ENCODE results near the gene FFAR3. TPM values are rescaled to one million over a fixed set of nuclear protein-coding genes. Genes with fewer than 3 reads are reported as not detected.

The FFAR3 gene
- not detected in 2 replicates for polyA plus RNA-seq (2011; rRNA removed)
- polyA plus RNA-seq (2012; cell fraction: cytosol; rRNA removed), result 0.03 TPM in 1 of 2 replicates, not detected in the other
- not detected in 2 replicates for polyA plus RNA-seq (2012; cell fraction: nucleus; rRNA removed)
- not detected in 3 replicates for polyA plus RNA-seq (2017; fragmentation: RNase III; extraction: RNeasy Plus Mini Kit Qiagen cat#74134 plus additional on column Dnase treatment)
- polyA minus RNA-seq (2011; rRNA and poly(A)+ RNA removed), result not detected in 2 replicates

- no peak for FAIRE-seq
- no peak within 1 kb of the TSS for H3K4me3 ChIP-seq
- TF ChIP-seq ZSCAN20 (CRISPR knock-in tag; IDR thresholded peaks at IDR 0.05) (no peak), HES2 (IDR thresholded peaks at IDR 0.05) (no peak), HDAC2 (IDR thresholded peaks at IDR 0.05) (no peak), KDM5A (IDR thresholded peaks at IDR 0.05) (no peak), RARB (CRISPR knock-in tag; IDR thresholded peaks at IDR 0.05) (no peak), ZC3H11A (IDR thresholded peaks at IDR 0.05) (no peak), NR3C1 (IDR thresholded peaks at IDR 0.05) (no peak), RAD21 (conservative IDR thresholded peaks at IDR 0.05 in 1 of 2, IDR thresholded peaks at IDR 0.05 in 1 of 2) (no peak), TP53 (CRISPR knock-in tag; IDR thresholded peaks at IDR 0.05) (no peak), E2F6 (IDR thresholded peaks at IDR 0.05; ENCODE audit: borderline replicate concordance, low read depth) (no peak), HMGXB4 (CRISPR knock-in tag; IDR thresholded peaks at IDR 0.05; ENCODE audit: borderline replicate concordance) (no peak), REST (IDR thresholded peaks at IDR 0.05) (no peak)
- H3K4me1 ChIP-seq, result no peaks in the 10 kb centered on the region
- CTCF ChIA-PET, result interaction anchor here (0.6 to 15.0 kb wide), 8 partner anchors 39 to 345 kb away, joined by 3 to 368 read pairs (median 3); partner anchors contain the start of gene KRTDAP
- 46% methylated on average over 18 of the region's 18 CpGs for WGBS (ENCODE audit: missing lambda C conversion rate)
- H3K4me2 ChIP-seq, result no peak within 1 kb of the TSS
- H3K27ac ChIP-seq, result no peak within 1 kb of the TSS
- POLR2A ChIA-PET, result no interaction called here
- DNase-seq (ENCODE audit: low read depth in 1 of 2, low spot score in 1 of 2), result no peak
- no peaks in the 10 kb centered on the region for H3K9me3 ChIP-seq
- ATAC-seq, result no peak
These were observed at the start of gene FFAR3 for GRCh38 chr19:35357867-35358573. Gene FFAR3, plus strand, starts transcription at chr19:35358460. Its CDS starts 431 bp downstream, at chr19:35358891.

GRCh38 chr19:35308910-35309309, 49.4 kb upstream of the FFAR3 start:
- H3K4me2 ChIP-seq, result no peak overlapping the region
- H3K4me1 ChIP-seq, result peaks cover 2% of the 10 kb centered on the region; the same call in 1 of the 3 replicates
- DNase-seq (ENCODE audit: low read depth in 1 of 2, low spot score in 1 of 2) (no peak), FAIRE-seq (no peak), ATAC-seq (no peak)
- H3K27ac ChIP-seq, result no peak overlapping the region
- POLR2A ChIA-PET, result no interaction called here
- 56% methylated on average over 7 of the region's 7 CpGs for WGBS (ENCODE audit: missing lambda C conversion rate)
- no peaks in the 10 kb centered on the region for H3K9me3 ChIP-seq
- no peak for TF ChIP-seq POLR2A (IDR thresholded peaks at IDR 0.05; ENCODE audit: low read length)
- TF ChIP-seq MAFK (IDR thresholded peaks at IDR 0.05; ENCODE audit: partially characterized antibody), result no peak
- no peak for TF ChIP-seq NFE2L2 (conservative IDR thresholded peaks at IDR 0.05; ENCODE audit: low read length)
- no peak for TF ChIP-seq HMGXB4 (CRISPR knock-in tag; IDR thresholded peaks at IDR 0.05; ENCODE audit: borderline replicate concordance)
- no peak for TF ChIP-seq SREBF2 (IDR thresholded peaks at IDR 0.05)
- no peak for TF ChIP-seq ESRRA (IDR thresholded peaks at IDR 0.05; ENCODE audit: borderline replicate concordance, low read length)
- no peak for TF ChIP-seq RNF2 (IDR thresholded peaks at IDR 0.05; ENCODE audit: borderline replicate concordance, low read depth)
- TF ChIP-seq KDM5A (IDR thresholded peaks at IDR 0.05), result no peak
- no peak for TF ChIP-seq EHF (CRISPR knock-in tag; IDR thresholded peaks at IDR 0.05)
- no peak for TF ChIP-seq RCOR1 (IDR thresholded peaks at IDR 0.05; ENCODE audit: low read depth, low read length)
- no peak for TF ChIP-seq ELK1 (IDR thresholded peaks at IDR 0.05; ENCODE audit: low read depth, low read length)
- H3K4me3 ChIP-seq, result no peak overlapping the region
- CTCF ChIA-PET, result interaction anchor here (1.7 to 4.1 kb wide), 4 partner anchors 15 to 202 kb away, joined by 3 to 19 read pairs (median 5); no protein-coding TSS in a partner anchor

Measured in A549 (cell line).